GM12878 (cell line): ENCODE results near the gene MOGAT2. TPM values are rescaled to one million over a fixed set of nuclear protein-coding genes. Genes with fewer than 3 reads are reported as not detected.

Experiments
- ATAC-seq: fragments of 200-7000 bp; cut with Tn5 transposase; 3 replicates; pipeline ENCODE4 v1.9.1; 2020; ENCODE audit warnings: mild to moderate bottlenecking, moderate library complexity
- BruUV-seq: library from RNA; stranded (reverse); fragments of 400-500 nt; replicated peaks from 2 replicates; lab custom pipeline; 2021; lab: Mats Ljungman, UMichigan
- CTCF ChIA-PET: fragments of 300-600 bp; sonication (Branson Sonifier 250); formaldehyde crosslinking; extraction: SDS; loops from one replicate; lab custom pipeline; 2021; ENCODE audit warnings: inconsistent platforms; lab: Yijun Ruan, JAX
- POLR2A ChIA-PET: fragments of 350-600 bp; formaldehyde crosslinking; extraction: SDS; loops from one replicate; lab custom pipeline; 2021; ENCODE audit warnings: inconsistent platforms; lab: Charles Lee
- RAD21 ChIA-PET: fragments of 300-600 bp; sonication (Branson Sonifier 250); formaldehyde crosslinking; loops from one replicate; lab custom pipeline; 2023; ENCODE audit warnings: antibody characterized with exemption; ENCODE audit not compliant: unreplicated experiment; lab: Charles Lee
- SMC1A ChIA-PET: fragments of 300-600 bp; sonication (Branson Sonifier 250); formaldehyde crosslinking; loops from one replicate; lab custom pipeline; 2023; ENCODE audit not compliant: unreplicated experiment, uncharacterized antibody; lab: Charles Lee
- DNase-seq: peaks from one replicate; pipeline ENCODE4 v3.0.0-alpha.2; 2011; ENCODE audit warnings: low read depth, low spot score
- FAIRE-seq: peaks from 3 replicates; lab custom pipeline; 2011; peaks lifted over from hg19 to GRCh38; lab: Jason Lieb, UNC
- H2AFZ ChIP-seq: 2 replicates; pipeline ENCODE4 v1.6.0; 2011; ENCODE audit warnings: low read depth, low read length, control low read depth; ENCODE audit not compliant: control insufficient read depth
- H3K27ac ChIP-seq: 2 replicates; pipeline ENCODE4 v1.5.1; 2011; ENCODE audit warnings: control low read depth; ENCODE audit not compliant: control insufficient read depth, insufficient read depth
- H3K27me3 ChIP-seq, 2 experiments: replicated peaks in 1 of 2; 2 replicates each; pipeline versions ENCODE4 v1.6.0 to v1.6.1; 2011; ENCODE audit warnings: low read length in 1 of 2; ENCODE audit not compliant: control insufficient read depth in 2 of 2, insufficient read depth in 2 of 2
- H3K36me3 ChIP-seq, 2 experiments: 2 replicates each; pipeline ENCODE4 v1.5.1; 2011; ENCODE audit warnings: low read length in 1 of 2; ENCODE audit not compliant: control insufficient read depth in 2 of 2, insufficient read depth in 2 of 2
- H3K4me1 ChIP-seq: 2 replicates; pipeline ENCODE4 v1.6.1; 2011; ENCODE audit warnings: mild to moderate bottlenecking, low read length, moderate library complexity, mixed read lengths; ENCODE audit not compliant: control insufficient read depth, insufficient read depth
- H3K4me2 ChIP-seq: 2 replicates; pipeline ENCODE4 v1.6.0; 2011; ENCODE audit warnings: control low read depth; ENCODE audit not compliant: control insufficient read depth, insufficient read depth
- H3K4me3 ChIP-seq: fragments of 200-600 bp; sonication (generic); 2 replicates; pipeline ENCODE4 v1.5.1; 2016
- H3K79me2 ChIP-seq: 2 replicates; pipeline ENCODE4 v1.6.0; 2011; ENCODE audit warnings: low read length; ENCODE audit not compliant: control insufficient read depth, insufficient read depth
- H3K9ac ChIP-seq: 2 replicates; pipeline ENCODE4 v1.8.0; 2011; ENCODE audit warnings: low read length, control low read depth, mixed read lengths; ENCODE audit not compliant: control insufficient read depth, insufficient read depth
- H3K9me3 ChIP-seq: replicated peaks from 3 replicates; pipeline ENCODE4 v1.5.1; 2011; ENCODE audit warnings: mild to moderate bottlenecking, low read length; ENCODE audit not compliant: control insufficient read depth, insufficient read depth
- H4K20me1 ChIP-seq: 2 replicates; pipeline ENCODE4 v1.6.0; 2011; ENCODE audit not compliant: control insufficient read depth, insufficient read depth
- BCL11A ChIP-seq: IDR thresholded peaks from 2 replicates; pipeline ENCODE4 v1.6.1; 2011; ENCODE audit warnings: low read depth, low read length
- BHLHE40 ChIP-seq, 2 experiments: fragments of 450-650 bp in 1 of 2; IDR thresholded peaks; 2 replicates each; pipeline ENCODE4 v1.6.1; 2011 to 2017; ENCODE audit warnings: low read depth in 2 of 2, borderline replicate concordance in 1 of 2, improper control_type of control experiment in 1 of 2, low read length in 1 of 2, mild to moderate bottlenecking in 1 of 2
- CHD2 ChIP-seq: IDR thresholded peaks from 2 replicates; pipeline ENCODE4 v1.6.1; 2011; ENCODE audit warnings: low read depth, low read length, improper control_type of control experiment, borderline replicate concordance
- CHD4 ChIP-seq: fragments of 200-600 bp; sonication (generic); IDR thresholded peaks from 2 replicates; pipeline ENCODE4 v1.6.1; 2016; ENCODE audit warnings: mild to moderate bottlenecking
- CREB1 ChIP-seq: IDR thresholded peaks from 2 replicates; pipeline ENCODE4 v1.6.1; 2012; ENCODE audit warnings: low read depth, mild to moderate bottlenecking, inconsistent platforms
- NR2F1 ChIP-seq: fragments of 450-650 bp; conservative IDR thresholded peaks from 2 replicates; pipeline ENCODE4 v1.6.1; 2017; ENCODE audit warnings: mild to moderate bottlenecking
- SP1 ChIP-seq: IDR thresholded peaks from one replicate; pipeline ENCODE4 v1.6.1; 2011; ENCODE audit warnings: low read depth, low read length
- WGBS: methylation state at CpG from one replicate; pipeline ENCODE4 v1.1.6; 2016; ENCODE audit warnings: low lambda C conversion rate; ENCODE audit not compliant: insufficient replicate concordance, insufficient coverage; ENCODE audit errors: missing lambda C conversion rate; 5-methylcytosine and 5-hydroxymethylcytosine counted together
- in situ Hi-C: fragments of 300-500 bp; cut with MboI; formaldehyde crosslinking; loops from 9 replicates; pipeline ENCODE4 v1.14.3; 2018; ENCODE audit warnings: mixed read lengths
- intact Hi-C: fragments of 100-400 bp; cut with micrococcal nuclease; formaldehyde crosslinking; loops from one replicate; pipeline ENCODE4 v1.14.2; 2022; ENCODE audit not compliant: unreplicated experiment
- polyA plus RNA-seq, 11 experiments: library from polyadenylated mRNA; depleted of rRNA in 4 of 11; unstranded in 6 of 11; stranded (reverse) in 5 of 11; fragments of >200 nt; fragmentation: Nextera tagmentation in 4 of 11; fragmentation: Illumina TruSeq in 1 of 11; extraction: Ambion mirVana in 4 of 11; extraction: Trizol in 1 of 11; gene quantifications; 1 replicate in 1 of 11; 2 replicates in 10 of 11; pipeline versions ENCODE4 v1.2.1 to v1.2.3, GENCODE V29; 2011 to 2016; ENCODE audit warnings: inconsistent platforms in 2 of 11, missing spikeins in 2 of 11, low read depth in 1 of 11
- total RNA-seq, 4 experiments: library from RNA; depleted of rRNA in 3 of 4; stranded (reverse); fragments of >200 nt in 3 of 4; fragmentation: Illumina TruSeq in 1 of 4; extraction: Trizol in 1 of 4; gene quantifications; 2 replicates each; pipeline versions ENCODE4 v1.2.1 to v1.2.3, GENCODE V29; 2013 to 2021
- TF ChIP-seq, protein P1 (sequence below): fragments of 450-650 bp; formaldehyde crosslinking; IDR thresholded peaks from 2 replicates; pipeline ENCODE4 v1.4.0; 2020; ENCODE audit warnings: mild to moderate bottlenecking, moderate library complexity
- TF ChIP-seq, protein P2 (sequence below): IDR thresholded peaks from 2 replicates; pipeline ENCODE4 v1.6.1; 2011; ENCODE audit warnings: low read depth, low read length, improper control_type of control experiment, borderline replicate concordance
- TF ChIP-seq, protein P3 (sequence below): IDR thresholded peaks from 2 replicates; pipeline ENCODE4 v1.6.1; 2011; ENCODE audit warnings: borderline replicate concordance, low read depth, mild to moderate bottlenecking, moderate library complexity, mixed read lengths, low read length; ENCODE audit not compliant: insufficient read depth; ENCODE audit errors: extremely low read length
- TF ChIP-seq, protein P4 (sequence below): fragments of 450-650 bp; IDR thresholded peaks from 2 replicates; pipeline ENCODE4 v1.6.1; 2016; ENCODE audit warnings: mild to moderate bottlenecking

MOGAT2 gene
- total and polyA plus RNA-seq, 10 of the 15 experiments (the other 5 are each of a cell fraction or from before 2014, with no cell fraction given) = 0.15 to 0.45 (median 0.22) TPM; not detected in 1

DNA sequence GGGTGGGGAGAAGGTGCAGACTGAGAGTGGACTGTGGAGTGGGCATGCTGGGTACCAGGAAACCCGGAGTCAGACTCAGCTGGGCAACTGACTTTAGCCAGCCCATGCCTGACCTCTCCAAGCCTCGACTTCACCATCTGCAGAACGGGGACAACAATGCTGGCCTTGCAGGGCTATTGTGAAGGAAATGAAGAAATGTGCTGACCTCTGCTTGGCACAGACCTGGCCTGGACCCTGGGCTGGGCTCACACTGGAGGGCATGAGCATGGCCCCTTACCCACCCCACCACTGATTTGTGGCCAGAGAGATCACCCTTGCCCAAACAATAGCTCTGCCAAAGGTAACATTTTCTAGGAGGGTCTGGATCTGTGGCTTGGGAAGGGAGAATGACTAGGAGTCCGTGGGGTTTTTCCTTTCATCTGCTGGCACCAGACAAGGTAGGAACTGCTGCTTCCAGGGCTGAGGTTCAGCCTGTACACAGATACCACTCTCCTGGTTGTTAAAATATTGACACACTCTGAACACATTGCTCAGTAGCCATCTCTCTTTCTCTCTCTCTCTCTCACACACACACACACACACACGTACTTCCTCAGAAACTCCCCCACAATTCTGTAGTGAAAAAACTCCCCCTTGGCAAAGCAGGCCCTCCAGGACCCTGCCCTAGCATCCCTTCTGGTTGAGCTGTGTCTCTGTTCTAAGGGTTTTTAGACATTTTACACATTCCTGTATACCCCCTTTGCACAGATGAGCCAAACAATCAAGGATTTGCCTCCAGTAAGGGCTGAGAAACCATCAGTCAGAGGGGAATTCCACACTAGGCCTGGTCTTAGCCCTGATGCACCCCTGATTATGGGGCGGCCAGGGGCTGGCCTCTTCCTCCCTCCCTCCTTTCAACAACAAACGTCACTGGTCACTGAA lies 1.0 kb downstream of the MOGAT2 start (continued):
- TF ChIP-seq, protein P1, sequence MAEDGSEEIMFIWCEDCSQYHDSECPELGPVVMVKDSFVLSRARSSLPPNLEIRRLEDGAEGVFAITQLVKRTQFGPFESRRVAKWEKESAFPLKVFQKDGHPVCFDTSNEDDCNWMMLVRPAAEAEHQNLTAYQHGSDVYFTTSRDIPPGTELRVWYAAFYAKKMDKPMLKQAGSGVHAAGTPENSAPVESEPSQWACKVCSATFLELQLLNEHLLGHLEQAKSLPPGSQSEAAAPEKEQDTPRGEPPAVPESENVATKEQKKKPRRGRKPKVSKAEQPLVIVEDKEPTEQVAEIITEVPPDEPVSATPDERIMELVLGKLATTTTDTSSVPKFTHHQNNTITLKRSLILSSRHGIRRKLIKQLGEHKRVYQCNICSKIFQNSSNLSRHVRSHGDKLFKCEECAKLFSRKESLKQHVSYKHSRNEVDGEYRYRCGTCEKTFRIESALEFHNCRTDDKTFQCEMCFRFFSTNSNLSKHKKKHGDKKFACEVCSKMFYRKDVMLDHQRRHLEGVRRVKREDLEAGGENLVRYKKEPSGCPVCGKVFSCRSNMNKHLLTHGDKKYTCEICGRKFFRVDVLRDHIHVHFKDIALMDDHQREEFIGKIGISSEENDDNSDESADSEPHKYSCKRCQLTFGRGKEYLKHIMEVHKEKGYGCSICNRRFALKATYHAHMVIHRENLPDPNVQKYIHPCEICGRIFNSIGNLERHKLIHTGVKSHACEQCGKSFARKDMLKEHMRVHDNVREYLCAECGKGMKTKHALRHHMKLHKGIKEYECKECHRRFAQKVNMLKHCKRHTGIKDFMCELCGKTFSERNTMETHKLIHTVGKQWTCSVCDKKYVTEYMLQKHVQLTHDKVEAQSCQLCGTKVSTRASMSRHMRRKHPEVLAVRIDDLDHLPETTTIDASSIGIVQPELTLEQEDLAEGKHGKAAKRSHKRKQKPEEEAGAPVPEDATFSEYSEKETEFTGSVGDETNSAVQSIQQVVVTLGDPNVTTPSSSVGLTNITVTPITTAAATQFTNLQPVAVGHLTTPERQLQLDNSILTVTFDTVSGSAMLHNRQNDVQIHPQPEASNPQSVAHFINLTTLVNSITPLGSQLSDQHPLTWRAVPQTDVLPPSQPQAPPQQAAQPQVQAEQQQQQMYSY (CRISPR knock-in tag) = no peak
- 0 out of 2 replicates have a peak, but pooled peaks have one; percentile 20 for TF ChIP-seq CREB1

DNA sequence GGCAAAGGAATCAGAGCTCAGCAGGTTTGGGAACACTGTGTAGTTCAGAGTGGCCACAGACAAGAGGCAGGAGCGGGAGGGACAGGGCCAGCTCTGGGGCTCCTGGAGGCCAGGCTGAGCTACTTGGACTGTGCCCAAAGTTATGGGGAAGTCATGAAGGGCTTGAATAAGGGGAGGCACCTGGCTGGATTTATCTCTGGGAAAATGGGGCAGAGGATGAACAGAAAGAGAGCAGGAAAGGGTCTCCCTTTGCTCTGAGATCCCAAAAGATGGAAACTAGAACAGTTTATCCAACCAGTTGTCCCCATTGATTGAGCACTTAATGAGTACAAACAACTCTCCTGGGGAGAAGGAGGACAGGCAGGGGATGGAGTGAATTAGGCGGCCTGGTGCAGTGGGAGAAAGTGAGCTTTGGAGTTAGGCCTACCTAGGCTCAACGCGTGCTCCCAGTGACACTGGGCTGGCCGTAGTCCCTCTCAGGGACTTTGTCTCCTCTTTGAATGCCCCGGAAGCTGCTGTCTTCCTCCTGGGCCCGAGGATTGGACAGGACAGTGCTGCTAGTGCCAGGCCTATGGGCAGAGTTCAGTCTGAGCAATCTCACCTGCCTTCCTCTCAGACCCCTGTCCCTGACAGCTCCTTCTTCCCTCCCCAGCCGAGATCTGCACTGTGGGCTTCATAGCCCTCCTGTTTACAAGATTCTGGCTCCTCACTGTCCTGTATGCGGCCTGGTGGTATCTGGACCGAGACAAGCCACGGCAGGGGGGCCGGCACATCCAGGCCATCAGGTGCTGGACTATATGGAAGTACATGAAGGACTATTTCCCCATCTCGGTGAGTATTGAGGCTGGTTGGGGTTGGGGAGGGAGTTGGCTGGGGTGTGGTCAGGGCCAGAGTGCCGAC lies 2.0 kb downstream of the MOGAT2 start:
- ATAC-seq (no peak), FAIRE-seq (no peak), DNase-seq (no peak)
- BruUV-seq = no TSS peak
- peak overlapping the region; percentile 15 for H2AFZ ChIP-seq
- POLR2A ChIA-PET = interaction anchor here (0.6 kb wide), 1 partner anchor 212 kb away, joined by 6 read pairs; no protein-coding TSS in a partner anchor
- 83% methylated on average over 14 of the region's 14 CpGs for WGBS
- H3K27ac ChIP-seq = 0 out of 2 replicates have a peak overlapping the region, but pooled peaks have one; percentile 10
- H4K20me1 ChIP-seq = no peaks in the 10 kb centered on the region
- CTCF ChIA-PET = interaction anchor here (0.6 to 2.8 kb wide), 5 partner anchors 11 to 265 kb away, joined by 3 to 18 read pairs (median 4); no protein-coding TSS in a partner anchor
- intact Hi-C loops (loop anchor here (10.0 kb wide), 1 partner anchor 605 kb away; no protein-coding TSS in a partner anchor), in situ Hi-C loops (loop anchor here (10.0 kb wide), 1 partner anchor 145 kb away; no protein-coding TSS in a partner anchor)
- no peak overlapping the region for H3K9ac ChIP-seq
- H3K36me3 ChIP-seq = no peaks in the 10 kb centered on the region
- SMC1A ChIA-PET = interaction anchor here (0.6 to 1.0 kb wide), 3 partner anchors 10 to 569 kb away, joined by 3 read pairs; partner anchors contain the start of gene SLCO2B1
- peak overlapping the region; percentile 22; the same call in 1 of the 2 replicates for H3K4me2 ChIP-seq
- no peaks in the 10 kb centered on the region for H3K27me3 ChIP-seq
- peaks cover 11% of the 10 kb centered on the region for H3K4me1 ChIP-seq
- H3K79me2 ChIP-seq = no peaks in the 10 kb centered on the region
- H3K4me3 ChIP-seq = no peak overlapping the region
- RAD21 ChIA-PET = interaction anchor here (0.8 to 1.3 kb wide), 4 partner anchors 45 to 433 kb away, joined by 3 to 4 read pairs (median 3); no protein-coding TSS in a partner anchor
- no peaks in the 10 kb centered on the region for H3K9me3 ChIP-seq
- TF ChIP-seq CHD4 (no peak), BCL11A (no peak), BHLHE40 (IDR thresholded peaks at IDR 0.05; ENCODE audit: borderline replicate concordance in 1 of 2, low read depth in 2 of 2, low read length in 1 of 2) (no peak), SP1 (no peak), NR2F1 (no peak), CHD2 (no peak)
- TF ChIP-seq, protein P2, sequence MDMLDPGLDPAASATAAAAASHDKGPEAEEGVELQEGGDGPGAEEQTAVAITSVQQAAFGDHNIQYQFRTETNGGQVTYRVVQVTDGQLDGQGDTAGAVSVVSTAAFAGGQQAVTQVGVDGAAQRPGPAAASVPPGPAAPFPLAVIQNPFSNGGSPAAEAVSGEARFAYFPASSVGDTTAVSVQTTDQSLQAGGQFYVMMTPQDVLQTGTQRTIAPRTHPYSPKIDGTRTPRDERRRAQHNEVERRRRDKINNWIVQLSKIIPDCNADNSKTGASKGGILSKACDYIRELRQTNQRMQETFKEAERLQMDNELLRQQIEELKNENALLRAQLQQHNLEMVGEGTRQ = no peak
- TF ChIP-seq, protein P3, sequence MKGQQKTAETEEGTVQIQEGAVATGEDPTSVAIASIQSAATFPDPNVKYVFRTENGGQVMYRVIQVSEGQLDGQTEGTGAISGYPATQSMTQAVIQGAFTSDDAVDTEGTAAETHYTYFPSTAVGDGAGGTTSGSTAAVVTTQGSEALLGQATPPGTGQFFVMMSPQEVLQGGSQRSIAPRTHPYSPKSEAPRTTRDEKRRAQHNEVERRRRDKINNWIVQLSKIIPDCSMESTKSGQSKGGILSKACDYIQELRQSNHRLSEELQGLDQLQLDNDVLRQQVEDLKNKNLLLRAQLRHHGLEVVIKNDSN = no peak
- TF ChIP-seq, protein P4, sequence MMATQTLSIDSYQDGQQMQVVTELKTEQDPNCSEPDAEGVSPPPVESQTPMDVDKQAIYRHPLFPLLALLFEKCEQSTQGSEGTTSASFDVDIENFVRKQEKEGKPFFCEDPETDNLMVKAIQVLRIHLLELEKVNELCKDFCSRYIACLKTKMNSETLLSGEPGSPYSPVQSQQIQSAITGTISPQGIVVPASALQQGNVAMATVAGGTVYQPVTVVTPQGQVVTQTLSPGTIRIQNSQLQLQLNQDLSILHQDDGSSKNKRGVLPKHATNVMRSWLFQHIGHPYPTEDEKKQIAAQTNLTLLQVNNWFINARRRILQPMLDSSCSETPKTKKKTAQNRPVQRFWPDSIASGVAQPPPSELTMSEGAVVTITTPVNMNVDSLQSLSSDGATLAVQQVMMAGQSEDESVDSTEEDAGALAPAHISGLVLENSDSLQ = no peak
